ENCODE data around the gene ANKHD1.

The ANKHD1 gene

GRCh38 chr5:140545606-140546005, 144.0 kb downstream of the ANKHD1 start:
- DNase-seq: no peak

DNA sequence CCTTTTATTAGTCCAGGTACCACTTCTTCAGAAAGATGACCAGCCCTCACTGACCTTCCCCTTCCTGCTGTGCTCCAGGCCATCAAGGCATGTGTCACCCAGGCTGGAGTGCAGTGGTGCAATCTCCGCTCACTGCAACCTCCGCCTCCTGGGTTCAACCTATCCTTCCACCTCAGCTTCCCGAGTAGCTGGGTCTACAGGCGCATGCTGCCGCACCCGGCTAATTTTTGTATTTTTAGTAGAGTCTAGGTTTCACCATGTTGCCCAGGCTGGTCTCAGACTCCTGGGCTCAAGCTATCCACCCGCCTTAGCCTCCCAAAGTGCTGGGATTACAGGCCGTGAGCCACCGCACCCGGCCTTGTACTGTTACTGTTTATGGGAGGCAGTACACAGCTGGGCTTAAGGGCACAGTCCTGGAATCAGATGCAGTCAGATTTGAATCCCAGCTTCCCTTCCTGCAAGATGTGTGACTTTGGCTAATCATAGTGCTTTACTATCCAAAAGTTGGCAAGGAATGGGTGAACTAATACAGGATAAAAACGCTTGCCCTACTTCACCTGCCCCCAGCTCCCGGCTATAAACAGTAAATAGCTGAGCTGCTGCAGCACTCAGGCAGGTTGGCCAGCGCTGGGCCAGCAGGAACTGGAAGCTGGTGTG, 145.3 kb downstream of the ANKHD1 start:
- no peak for DNase-seq

DNA sequence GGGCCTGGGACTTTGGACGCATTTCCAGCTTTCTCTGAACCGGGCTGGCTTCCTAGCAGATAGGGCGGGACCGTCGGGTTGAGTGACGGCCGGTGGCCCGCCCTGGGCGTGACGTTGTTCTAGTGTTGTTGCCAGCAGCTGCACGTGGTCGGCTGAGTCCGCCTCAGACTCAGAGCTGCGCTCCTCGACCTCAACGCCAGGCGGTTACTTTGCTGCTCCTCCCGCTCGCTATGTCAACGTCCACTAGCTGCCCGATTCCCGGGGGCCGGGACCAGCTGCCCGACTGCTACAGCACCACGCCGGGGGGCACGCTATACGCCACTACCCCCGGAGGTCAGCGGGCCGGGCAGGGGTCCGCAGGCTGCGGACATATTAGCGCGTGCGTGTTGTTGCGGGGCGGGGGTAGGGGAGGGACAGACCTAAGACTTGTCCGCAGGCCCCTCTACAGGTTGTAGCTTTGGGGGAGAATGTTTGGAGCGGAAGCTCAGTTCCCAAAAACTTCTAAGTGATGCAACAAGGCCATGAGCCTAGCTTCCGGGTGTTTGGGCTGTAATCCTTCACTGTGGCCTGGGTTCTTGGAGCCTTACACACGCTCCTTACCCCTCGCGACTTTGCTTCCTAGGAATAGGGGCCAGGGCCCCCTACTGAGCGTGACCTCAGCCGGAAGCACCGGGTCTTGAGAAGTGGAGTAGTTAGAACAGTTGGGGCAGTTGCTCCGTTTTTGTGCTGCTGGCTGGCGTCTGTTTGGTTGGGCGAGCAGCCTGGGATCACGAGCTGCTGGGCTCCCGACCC, 146.1 kb downstream of the ANKHD1 start, which contains the start of gene EIF4EBP3:
Gene EIF4EBP3 (plus strand): TSS at position 155 of the 792 bp plus-strand sequence. CDS start 76 bp downstream, at position 231.
- DNase-seq: no peak

DNA sequence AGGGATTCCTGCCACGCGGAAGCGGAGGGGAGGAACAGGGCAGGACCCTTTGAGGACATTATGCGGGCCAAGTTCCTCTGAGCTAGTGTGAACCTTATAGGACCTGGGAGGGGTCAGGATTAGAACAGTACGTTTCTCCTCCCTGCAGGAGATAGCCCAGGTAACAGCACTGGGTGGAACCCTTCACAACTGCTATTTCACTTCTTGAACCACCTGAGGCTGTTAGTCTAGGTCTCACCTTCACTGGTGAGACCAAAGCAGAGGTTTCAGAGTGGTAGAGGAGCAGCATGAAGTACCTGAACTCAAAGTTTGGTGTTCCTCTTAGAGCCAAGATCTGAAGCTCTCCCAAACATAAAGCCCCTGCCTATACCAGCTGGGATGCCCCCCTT, 146.7 kb downstream of the ANKHD1 start:
- no peak for DNase-seq

DNA sequence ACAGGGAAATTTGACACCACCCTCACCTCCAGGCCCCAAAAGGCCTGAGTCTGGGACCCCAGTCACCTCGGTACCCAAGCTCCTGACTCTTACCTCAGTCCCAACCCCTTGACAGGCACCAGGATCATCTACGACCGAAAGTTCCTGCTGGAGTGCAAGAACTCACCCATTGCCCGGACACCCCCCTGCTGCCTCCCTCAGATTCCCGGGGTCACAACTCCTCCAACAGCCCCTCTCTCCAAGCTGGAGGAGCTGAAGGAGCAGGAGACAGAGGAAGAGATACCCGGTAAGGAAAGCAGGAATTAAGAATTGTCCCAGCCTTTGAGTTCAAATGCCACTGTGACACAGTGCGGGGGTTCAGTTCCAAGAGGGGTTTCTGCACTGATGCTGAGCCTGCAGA, 147.2 kb downstream of the ANKHD1 start:
- DNase-seq: no peak

GRCh38 chr5:140549237-140550144, 147.9 kb downstream of the ANKHD1 start:
- DNase-seq: no peak

DNA sequence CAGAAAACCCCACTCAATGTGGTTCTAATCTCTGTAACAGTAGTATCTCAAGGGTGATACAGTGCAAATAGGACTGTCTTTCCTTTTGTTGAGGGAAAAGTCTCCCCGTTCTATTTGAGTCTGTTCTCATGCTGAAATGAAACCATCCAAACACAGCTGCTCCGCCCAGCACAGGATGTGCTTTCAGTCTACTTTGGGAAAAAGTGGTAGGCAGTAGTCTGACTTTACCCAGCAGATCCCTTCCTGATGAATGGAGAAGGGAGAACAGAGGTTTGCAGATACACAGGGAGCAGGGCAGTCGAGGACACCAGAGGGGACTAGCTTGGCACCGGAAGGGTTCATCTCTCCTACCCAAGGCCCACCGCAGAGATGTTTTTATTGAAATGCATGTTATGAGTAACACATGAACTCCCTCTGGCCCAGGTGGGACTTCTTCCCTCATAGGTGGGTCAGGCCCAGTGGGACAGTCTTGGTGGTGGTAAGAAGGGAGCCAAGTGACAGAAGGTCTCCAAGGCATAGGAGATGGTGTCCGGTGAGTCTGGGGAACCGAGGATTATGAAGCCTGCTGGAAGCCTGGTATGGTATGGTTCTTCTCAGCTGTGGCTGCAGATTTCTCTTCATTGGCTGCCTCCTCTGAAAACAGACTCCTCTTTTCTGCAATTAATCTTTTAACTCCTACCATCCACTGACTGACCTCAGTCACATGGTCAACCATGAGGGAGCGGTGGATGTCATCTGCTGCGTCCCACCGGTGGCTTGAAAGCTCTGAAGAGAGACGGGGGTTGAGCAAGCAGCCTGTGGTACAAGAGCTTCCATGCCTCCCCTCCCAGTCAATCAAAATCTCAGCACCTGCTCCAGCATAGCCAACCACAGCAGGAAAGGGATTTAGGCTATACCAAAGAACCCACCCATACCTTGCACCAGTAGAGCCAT, 148.8 kb downstream of the ANKHD1 start:
- no peak for DNase-seq

- DNase-seq: no peak
Measured at GRCh38 chr5:140551872-140552271, 150.2 kb downstream of the ANKHD1 start.

DNA sequence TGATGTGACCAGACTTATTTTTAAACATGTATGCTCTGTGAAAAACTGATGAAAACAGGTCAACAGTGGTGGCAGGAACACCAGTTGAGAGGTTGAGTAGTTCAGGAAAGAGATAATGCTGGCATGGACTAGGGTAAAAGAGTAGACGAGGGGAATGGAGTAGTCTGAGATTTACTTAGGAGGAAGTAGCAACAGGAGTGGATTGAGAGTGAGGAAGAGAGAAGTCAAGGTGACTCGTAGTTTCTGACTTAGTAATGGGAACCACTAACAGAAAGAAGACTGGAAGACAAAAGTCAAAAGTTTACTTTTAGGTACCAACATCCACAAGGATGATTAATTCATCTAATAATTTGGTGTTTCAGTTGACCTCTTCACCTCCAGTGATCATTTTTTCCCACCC, 152.0 kb downstream of the ANKHD1 start:
- DNase-seq: no peak

GRCh38 chr5:140554454-140554853, 152.8 kb downstream of the ANKHD1 start:
- no peak for DNase-seq

DNA sequence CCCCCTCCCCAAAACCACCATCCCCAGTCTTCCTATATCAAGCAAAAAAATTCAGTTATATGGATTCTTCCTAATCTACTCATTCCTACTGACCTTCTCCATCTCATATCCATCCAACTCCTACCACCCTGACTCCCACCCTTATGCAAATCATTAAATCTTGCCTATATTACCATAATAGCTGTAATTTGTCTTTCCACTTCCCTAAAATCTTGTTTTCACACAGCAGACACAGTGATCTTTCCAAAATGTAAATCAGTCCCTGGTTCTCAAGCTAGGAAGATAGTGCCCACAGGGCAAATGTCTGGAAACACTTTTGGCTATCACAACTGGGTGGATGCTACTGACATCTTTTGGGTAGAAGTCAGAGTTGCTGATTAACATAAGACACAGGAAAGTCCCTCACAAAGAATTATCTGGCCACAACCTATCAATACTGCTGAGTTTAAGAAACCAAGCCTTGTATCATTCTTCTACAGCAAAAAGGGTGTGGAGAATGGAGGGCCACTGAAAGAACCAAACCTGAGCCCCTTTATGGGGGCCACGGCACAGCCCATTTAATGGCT, 154.2 kb downstream of the ANKHD1 start:
- no peak for DNase-seq

GRCh38 chr5:140556438-140556837, 154.8 kb downstream of the ANKHD1 start:
- DNase-seq: peak; percentile 8

DNA sequence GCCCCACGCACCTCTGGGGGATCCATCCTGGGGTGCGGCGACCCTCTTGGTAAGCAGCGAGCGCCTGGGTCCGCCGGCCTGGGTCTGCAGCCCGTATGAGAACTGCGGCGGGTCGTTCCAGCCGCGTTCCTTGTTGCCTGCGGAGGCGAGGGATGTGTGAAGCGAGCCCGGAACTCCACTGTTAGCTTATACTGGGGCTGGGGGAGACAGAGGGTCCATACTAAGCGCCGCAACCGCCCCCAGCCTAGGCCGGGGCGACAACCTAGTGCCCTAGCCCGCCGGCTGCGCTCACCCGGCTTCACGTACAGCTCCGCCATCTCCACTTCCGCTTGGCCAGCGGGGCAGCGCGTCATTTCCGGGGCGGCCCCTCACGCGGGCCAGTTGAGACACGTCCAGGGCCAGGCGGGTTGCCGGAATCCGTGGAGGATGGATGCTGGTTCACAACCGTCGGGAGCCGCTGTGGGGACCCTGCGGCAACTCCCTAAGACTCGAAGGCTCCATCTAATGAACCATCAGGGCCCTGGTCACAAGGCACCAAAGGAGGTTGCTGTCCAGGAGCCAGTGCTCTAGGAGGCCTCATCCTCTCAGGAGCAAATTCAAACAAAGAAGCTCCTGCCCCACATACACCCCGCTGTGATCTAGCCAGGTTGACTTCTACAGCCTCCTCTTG, 155.6 kb downstream of the ANKHD1 start, which contains the start of gene SRA1:
Gene SRA1 (minus strand): TSS at position 338 of the 670 bp plus-strand sequence. CDS start 21 bp downstream, at position 317.
- DNase-seq: peak; percentile 88

- DNase-seq: no peak
Measured at GRCh38 chr5:140557965-140558364, 156.3 kb downstream of the ANKHD1 start.

DNA sequence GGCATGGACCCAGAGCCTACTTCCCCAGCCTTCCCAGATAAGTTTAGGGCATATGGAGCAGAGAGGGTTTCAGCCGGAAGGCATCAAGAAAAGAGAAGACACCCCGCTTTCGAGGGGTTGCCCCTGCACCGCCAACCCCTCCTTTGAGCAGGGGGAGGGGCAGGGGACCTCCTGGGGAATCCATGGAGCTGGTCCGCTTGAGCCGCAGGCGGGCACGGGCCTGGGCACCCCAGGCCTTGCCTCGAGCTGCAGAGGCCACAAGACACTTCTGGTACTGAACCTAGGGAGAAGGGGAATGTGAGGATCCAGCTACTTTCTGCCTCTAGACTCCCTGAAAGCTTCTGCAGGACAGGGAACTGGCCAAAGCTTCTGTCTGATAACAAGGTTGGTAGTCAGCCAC, 156.9 kb downstream of the ANKHD1 start:
- DNase-seq: no peak

- no peak for DNase-seq
Measured at GRCh38 chr5:140560227-140560626, 158.6 kb downstream of the ANKHD1 start.

GRCh38 chr5:140561753-140562523, 160.3 kb downstream of the ANKHD1 start:
- DNase-seq: no peak

DNA sequence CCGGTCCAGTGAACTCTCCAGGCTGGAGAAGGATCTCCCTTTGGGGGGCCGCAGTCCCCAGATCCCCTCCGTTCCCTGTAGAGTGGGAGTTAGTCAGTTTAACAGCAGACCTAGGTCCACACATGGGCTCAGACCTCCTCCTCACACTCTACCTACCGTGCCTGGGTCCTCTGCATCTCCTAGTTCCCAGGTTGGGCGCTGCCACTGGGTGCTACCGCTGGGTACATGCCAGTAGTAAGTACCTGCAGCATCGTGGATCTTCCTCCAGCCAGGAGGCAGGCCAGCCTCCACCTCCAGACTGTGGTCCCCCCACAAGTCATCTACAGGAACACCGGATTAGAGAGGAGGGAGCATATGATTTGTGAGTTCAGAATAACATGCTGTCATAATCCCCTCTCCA, 162.0 kb downstream of the ANKHD1 start:
- no peak for DNase-seq

- DNase-seq: peak; percentile 95
Measured at GRCh38 chr5:140564196-140565023, 162.8 kb downstream of the ANKHD1 start, which contains the start of the genes APBB3 and SLC35A4. TSS of gene APBB3 (minus strand) at chr5:140564598. CDS start at chr5:140564245, 353 bp downstream. TSS of gene SLC35A4 (plus strand) at chr5:140564828. CDS start at chr5:140567170, 2,342 bp downstream.
